SH-SY5Y (cell line): ENCODE results near the gene MROH7.

ENCODE experiments used
- GATA2 ChIP-seq: IDR thresholded peaks from 2 replicates; pipeline ENCODE4 v1.6.1; 2011; ENCODE audit warnings: mild to moderate bottlenecking, low read depth, low read length
- GATA3 ChIP-seq: IDR thresholded peaks from 2 replicates; pipeline ENCODE4 v1.6.1; 2011; ENCODE audit warnings: low read depth, mild to moderate bottlenecking, low read length, moderate library complexity

Gene MROH7

GRCh38 chr1:54748094-54748835 lies 106.7 kb downstream of the MROH7 start:
- TF ChIP-seq GATA3, result no peak
- TF ChIP-seq GATA2, result no peak

DNA sequence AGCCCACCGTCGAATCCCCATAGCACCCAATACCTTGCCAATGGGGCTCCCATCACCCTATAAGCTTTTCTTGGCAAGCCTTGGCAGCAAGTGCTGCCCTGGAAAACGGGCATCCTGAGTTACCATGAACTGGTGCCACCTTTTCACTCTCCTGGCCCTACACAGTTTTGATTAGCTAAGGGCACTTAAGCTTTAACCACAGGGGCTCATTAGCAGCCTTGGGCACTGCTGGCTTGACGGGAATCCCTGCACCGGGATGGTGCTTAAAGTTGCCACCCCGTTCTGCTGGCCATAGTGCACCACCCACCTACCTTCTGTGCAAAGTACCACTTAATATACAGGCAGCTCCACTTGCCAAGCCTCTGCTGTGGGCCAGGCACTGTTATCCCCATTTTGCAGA lies 109.0 kb downstream of the MROH7 start:
- no peak for TF ChIP-seq GATA2
- TF ChIP-seq GATA3, result no peak

- no peak for TF ChIP-seq GATA3
- no peak for TF ChIP-seq GATA2
Observed at GRCh38 chr1:54751426-54751825, 109.8 kb downstream of the MROH7 start.

DNA sequence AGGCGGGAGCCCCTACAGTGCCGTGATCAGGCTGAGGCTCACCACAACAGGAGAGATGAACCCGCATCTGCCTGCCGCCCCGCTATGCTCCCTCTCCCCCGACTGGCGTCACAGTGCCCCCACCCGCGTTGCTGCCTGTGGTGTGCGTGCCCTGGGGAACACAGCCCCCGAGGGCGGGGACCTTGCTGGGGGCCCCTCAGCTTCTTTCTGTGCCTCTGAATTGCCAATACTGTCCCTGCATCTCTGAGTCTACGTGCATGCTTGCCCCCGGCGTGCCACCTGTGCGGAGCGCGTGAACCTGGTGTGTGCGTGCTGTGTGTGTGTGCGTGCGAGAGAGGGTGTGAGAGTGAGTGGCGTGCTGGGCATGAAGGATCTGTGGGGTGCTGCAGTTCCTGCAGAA lies 112.5 kb downstream of the MROH7 start:
- TF ChIP-seq GATA3, result no peak
- no peak for TF ChIP-seq GATA2

DNA sequence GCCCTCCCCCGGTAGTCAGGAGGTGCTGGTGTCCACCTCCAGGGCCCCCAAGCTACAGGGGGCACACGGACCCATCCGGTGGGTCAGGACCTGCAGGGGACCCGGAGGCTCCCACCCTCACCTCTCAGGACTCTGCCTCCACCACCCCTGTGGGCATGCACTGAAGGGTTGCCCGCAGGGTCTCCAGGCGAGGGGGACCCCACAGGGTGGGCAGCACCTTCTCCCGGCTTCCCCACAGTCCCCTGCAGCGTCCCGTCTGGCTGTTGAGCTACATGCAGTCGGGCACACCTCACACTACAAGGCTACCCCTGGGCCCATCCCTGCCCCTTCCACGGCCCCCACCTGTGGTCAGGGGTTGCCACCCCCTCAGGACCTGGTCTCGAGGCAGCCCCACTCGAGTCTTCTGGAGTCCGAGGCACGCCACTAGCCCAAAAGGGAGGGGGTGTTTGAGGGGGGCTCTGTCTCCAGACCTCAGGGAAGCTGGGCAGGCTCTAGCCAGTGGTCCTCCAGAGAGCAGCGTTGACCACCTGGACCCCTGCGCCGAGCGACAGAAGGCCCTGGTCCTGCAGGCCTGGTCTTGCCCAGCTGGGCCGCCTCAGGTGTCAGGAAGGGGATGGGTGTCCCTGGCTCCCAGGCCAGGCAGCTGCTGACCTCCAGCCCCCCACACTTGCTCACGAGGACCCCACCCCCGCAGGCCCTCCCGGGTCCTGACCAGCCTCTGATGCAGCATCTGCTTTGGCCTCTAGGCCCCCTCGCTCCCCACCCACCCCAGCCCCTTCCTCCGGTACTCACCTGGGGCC lies 113.1 kb downstream of the MROH7 start:
- TF ChIP-seq GATA2 (no peak), GATA3 (no peak)

GRCh38 chr1:54757833-54758232 lies 116.2 kb downstream of the MROH7 start:
- TF ChIP-seq GATA3 (no peak), GATA2 (no peak)

DNA sequence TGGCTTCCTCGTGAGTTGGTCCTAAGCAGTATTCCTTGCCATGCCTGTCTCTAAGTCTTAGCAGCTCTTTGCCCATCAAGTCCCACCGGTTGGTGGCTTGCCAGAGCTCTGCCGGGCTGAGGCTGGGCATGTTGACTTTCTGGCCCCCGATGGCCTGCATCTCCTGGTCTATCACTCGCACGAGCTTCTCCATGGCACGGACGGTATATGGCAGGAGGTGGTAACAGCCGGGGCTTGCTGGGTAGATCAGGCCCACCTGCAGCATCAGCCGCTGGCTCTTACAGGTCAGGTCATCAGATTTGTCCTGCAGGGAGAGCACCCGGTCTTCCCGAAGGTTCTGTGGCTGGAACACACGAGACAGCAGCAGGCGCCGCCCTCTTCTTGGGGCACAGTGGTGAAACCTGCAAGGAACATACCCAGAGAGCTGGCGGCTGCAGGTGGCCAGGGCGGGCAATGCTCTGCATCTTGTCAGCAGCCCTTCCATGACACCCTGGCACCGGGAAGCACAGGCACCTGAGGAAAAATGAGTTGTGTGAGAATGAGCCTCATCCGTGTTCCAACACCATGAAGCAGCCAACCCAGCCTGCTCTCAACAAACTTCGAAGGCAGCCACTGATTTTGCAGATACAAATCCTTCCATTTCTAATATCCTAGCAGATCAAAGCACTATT lies 117.2 kb downstream of the MROH7 start:
- TF ChIP-seq GATA3 (no peak), GATA2 (no peak)
